Osteocyte (in vitro differentiated cells): Measurements from ENCODE around the gene TNFAIP8L2. TPM values are rescaled to one million over a fixed set of nuclear protein-coding genes. Genes with fewer than 3 reads are reported as not detected.

Experiments used
- DNase-seq: peaks from one replicate; pipeline ENCODE4 v3.0.0; 2021; ENCODE audit warnings: mixed read lengths; ENCODE audit not compliant: unreplicated experiment; ENCODE audit errors: extremely low spot score
- H3K27ac Mint-ChIP-seq: one replicate; pipeline ENCODE4 v1.8.0; 2021; ENCODE audit warnings: mild to moderate bottlenecking, mixed read lengths; ENCODE audit not compliant: unreplicated experiment
- H3K27me3 Mint-ChIP-seq: one replicate; pipeline ENCODE4 v1.8.0; 2021; ENCODE audit warnings: mixed read lengths; ENCODE audit not compliant: unreplicated experiment
- H3K36me3 Mint-ChIP-seq: one replicate; pipeline ENCODE4 v1.8.0; 2021; ENCODE audit warnings: mixed read lengths; ENCODE audit not compliant: unreplicated experiment
- H3K4me1 Mint-ChIP-seq: one replicate; pipeline ENCODE4 v1.8.0; 2021; ENCODE audit warnings: mixed read lengths; ENCODE audit not compliant: unreplicated experiment
- H3K4me3 Mint-ChIP-seq: one replicate; pipeline ENCODE4 v1.8.0; 2021; ENCODE audit warnings: mild to moderate bottlenecking, moderate library complexity, mixed read lengths; ENCODE audit not compliant: unreplicated experiment
- H3K9me3 Mint-ChIP-seq: one replicate; pipeline ENCODE4 v1.8.0; 2021; ENCODE audit warnings: mixed read lengths; ENCODE audit not compliant: unreplicated experiment
- long read RNA-seq: library from polyadenylated mRNA; unstranded; transcript quantifications from one replicate; pipeline ENCODE4 v2.0.0, GENCODE V29; 2021
- total RNA-seq: library from RNA; stranded (reverse); gene quantifications from 2 replicates; pipeline ENCODE4 v1.2.1, GENCODE V29; 2021
- TF ChIP-seq, protein P1 (sequence below): fragments of 200-600 bp; sonication (generic); IDR thresholded peaks from 2 replicates; pipeline ENCODE4 v1.5.0; 2021; ENCODE audit warnings: antibody characterized with exemption, mild to moderate bottlenecking, moderate library complexity

The TNFAIP8L2 gene
- total RNA-seq, result not detected in 2 replicates
- long read RNA-seq, result 0 reads

DNA sequence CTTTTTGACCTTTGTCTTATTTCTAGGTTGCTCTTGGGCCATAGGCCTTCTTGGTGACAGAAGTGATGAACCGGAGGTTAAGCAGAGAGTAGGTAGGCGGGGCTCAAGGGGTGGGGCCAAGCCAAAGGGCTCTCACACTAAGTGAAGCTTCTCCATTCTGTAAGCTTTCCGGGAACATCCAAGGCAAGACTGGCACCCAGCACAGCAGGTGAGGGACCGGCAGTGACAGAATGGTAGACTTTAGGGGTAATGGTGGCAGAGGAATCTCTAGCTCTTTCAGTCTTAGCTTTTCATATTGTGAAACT is at the start of gene TNFAIP8L2:
TNFAIP8L2 (plus strand) TSS at position 135 of the 305 bp plus-strand sequence. CDS start 2,049 bp downstream, outside the sequence.
- Mint-ChIP-seq H3K4me3 (no peak within 1 kb of the TSS), H3K27ac (no peak within 1 kb of the TSS), H3K27me3 (no peaks in the 10 kb centered on the region), H3K9me3 (no peaks in the 10 kb centered on the region), H3K4me1 (no peaks in the 10 kb centered on the region), H3K36me3 (peaks cover 19% of the 10 kb centered on the region)
- no peak for DNase-seq
- TF ChIP-seq, protein P1, sequence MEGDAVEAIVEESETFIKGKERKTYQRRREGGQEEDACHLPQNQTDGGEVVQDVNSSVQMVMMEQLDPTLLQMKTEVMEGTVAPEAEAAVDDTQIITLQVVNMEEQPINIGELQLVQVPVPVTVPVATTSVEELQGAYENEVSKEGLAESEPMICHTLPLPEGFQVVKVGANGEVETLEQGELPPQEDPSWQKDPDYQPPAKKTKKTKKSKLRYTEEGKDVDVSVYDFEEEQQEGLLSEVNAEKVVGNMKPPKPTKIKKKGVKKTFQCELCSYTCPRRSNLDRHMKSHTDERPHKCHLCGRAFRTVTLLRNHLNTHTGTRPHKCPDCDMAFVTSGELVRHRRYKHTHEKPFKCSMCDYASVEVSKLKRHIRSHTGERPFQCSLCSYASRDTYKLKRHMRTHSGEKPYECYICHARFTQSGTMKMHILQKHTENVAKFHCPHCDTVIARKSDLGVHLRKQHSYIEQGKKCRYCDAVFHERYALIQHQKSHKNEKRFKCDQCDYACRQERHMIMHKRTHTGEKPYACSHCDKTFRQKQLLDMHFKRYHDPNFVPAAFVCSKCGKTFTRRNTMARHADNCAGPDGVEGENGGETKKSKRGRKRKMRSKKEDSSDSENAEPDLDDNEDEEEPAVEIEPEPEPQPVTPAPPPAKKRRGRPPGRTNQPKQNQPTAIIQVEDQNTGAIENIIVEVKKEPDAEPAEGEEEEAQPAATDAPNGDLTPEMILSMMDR, result no peak

DNA sequence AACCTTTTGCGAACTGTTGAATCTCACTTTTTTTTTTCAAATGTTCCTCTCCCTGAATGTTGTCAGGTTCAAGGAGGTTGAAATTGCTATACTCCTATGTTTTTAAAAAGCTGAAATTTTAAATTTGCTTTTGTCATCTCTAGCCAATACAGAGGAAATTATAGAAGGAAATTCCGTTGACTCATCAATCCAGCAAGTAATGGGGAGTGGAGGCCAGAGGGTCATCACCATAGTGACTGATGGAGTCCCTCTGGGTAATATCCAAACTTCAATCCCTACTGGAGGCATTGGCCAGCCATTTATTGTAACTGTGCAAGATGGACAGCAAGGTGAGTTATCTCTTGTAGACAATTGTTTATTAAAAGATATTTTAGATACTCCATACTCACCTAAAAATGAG is 49.6 kb upstream of the TNFAIP8L2 start:
- no peaks in the 10 kb centered on the region for H3K9me3 Mint-ChIP-seq
- no peak overlapping the region for H3K27ac Mint-ChIP-seq
- H3K4me3 Mint-ChIP-seq, result no peak overlapping the region
- TF ChIP-seq, protein P1, result no peak
- DNase-seq, result no peak
- peaks cover 6% of the 10 kb centered on the region for H3K4me1 Mint-ChIP-seq
- peaks cover 4% of the 10 kb centered on the region for H3K36me3 Mint-ChIP-seq
- H3K27me3 Mint-ChIP-seq, result no peaks in the 10 kb centered on the region

DNA sequence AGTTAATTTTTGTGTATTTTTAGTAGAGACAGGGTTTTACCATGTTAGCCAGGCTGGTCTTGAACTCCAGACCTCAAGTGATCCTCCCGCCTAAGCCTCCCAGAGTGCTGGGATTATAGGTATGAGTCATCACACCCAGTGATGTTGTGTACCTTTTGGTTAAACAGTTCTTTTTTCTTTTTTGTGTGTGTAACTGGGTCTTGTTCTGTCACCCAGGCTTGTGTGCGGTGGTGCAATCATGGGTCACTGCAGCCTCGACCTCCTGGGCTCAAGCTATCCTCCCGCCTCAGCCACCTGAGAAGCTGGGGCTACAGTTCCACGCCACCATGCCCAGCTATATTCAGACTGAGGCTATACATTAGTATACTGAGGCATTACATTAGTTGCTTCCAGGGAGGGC is 48.1 kb upstream of the TNFAIP8L2 start:
- no peak overlapping the region for H3K4me3 Mint-ChIP-seq
- no peaks in the 10 kb centered on the region for H3K9me3 Mint-ChIP-seq
- TF ChIP-seq, protein P1, result no peak
- peaks cover 6% of the 10 kb centered on the region for H3K4me1 Mint-ChIP-seq
- peaks cover 4% of the 10 kb centered on the region for H3K36me3 Mint-ChIP-seq
- H3K27me3 Mint-ChIP-seq, result no peaks in the 10 kb centered on the region
- H3K27ac Mint-ChIP-seq, result no peak overlapping the region
- DNase-seq, result no peak

DNA sequence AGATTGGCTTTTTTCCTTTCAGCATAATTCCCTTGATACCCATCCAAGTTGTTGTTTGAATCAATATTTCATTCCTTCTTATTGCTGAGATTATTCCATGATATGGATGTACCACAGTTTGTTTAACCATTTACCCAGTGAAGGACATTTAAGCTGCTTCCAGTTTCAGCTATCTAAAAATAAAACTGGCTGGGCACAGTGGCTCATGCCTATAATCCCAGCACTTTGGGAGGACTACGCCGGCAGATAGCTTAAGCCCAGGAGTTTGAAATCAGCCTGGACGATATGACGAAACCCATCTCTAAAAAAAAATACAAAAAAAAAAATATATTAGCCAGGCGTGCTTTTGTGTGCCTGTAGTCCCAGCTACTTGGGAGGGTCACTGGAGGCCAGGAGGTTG is 42.6 kb upstream of the TNFAIP8L2 start:
- no peak for DNase-seq
- Mint-ChIP-seq H3K4me3 (no peak overlapping the region), H3K36me3 (peaks cover 8% of the 10 kb centered on the region), H3K27ac (no peak overlapping the region), H3K27me3 (no peaks in the 10 kb centered on the region), H3K9me3 (no peaks in the 10 kb centered on the region), H3K4me1 (no peaks in the 10 kb centered on the region)
- TF ChIP-seq, protein P1, result no peak

DNA sequence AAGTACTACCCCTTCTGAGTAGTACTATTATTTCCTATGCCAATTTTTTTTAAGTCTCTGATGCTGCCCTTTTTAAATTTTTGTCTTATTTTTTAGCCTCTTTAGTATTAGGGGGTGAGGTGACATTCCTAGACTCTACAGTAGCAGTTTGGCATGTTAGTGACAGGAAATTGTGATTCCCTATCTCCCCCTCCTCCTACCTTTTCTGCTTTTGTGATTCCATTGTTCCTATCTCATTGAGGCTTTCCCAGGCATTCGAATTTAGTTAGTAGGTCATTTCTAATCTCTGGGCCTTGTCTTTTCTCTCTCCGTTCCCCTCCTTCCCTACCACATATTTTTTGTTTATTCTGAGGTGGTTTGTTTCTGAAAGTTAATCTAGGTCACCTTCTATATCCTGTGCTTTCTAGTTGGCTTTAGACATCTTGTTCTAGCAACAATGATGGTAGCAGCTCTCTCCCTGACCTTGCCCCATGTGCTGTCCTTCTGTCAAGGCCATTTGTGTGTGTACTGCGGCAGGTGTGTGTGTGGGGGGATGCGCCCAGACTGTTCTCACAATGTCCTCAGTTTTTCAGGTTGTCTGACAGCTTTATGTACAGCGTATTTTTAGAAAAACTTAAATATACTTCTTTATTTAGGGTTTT is 31.6 kb upstream of the TNFAIP8L2 start:
- no peak for DNase-seq
- no peaks in the 10 kb centered on the region for H3K4me1 Mint-ChIP-seq
- no peak overlapping the region for H3K27ac Mint-ChIP-seq
- no peaks in the 10 kb centered on the region for H3K27me3 Mint-ChIP-seq
- peaks cover 13% of the 10 kb centered on the region for H3K36me3 Mint-ChIP-seq
- no peaks in the 10 kb centered on the region for H3K9me3 Mint-ChIP-seq
- TF ChIP-seq, protein P1, result no peak
- no peak overlapping the region for H3K4me3 Mint-ChIP-seq
